Stimulated activated CD8-positive, alpha-beta memory T cell treated with anti-CD3 and anti-CD28 coated beads, Interleukin-15, amount 100 ng/mL, for 24 hours (primary cell): ENCODE results near the gene GTSF1L.
"Not testable (repeated sequence)": the region's sequence is repeated elsewhere in the genome, so short reads cannot be mapped to it uniquely, and the experiment has no call there.

Experiments used
- DNase-seq: peaks from one replicate; pipeline ENCODE4 v3.0.0-alpha.2; 2020; ENCODE audit warnings: low read depth

The GTSF1L gene

DNA sequence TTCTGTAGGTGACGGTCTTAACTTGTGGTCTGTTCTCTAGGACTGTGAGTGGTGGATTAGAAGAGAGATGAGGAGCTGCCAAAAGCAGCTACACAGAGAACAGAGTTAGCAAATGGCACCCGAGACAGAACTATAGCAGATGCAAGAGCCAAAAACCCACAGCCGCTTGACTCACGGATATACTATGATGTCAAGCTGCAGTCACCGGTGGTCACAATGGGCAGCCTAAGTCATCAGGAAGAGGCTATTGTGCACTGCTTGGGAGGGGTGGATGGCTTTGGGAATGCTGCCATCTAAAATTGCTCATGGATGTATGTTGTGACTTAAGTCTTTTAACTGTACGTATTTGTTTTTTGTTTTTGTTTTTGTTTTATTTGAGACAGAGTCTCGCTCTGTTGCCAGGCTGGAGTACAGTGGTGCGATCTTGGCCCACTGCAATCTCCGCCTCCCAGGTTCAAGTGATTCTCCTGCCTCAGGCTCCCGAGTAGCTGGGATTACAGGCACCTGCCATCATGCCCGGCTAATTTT lies at the start of gene GTSF1L:
TSS of gene GTSF1L (minus strand) at position 192 of the 528 bp plus-strand sequence. CDS start 308 bp downstream, outside the sequence.
- DNase-seq = no peak

DNA sequence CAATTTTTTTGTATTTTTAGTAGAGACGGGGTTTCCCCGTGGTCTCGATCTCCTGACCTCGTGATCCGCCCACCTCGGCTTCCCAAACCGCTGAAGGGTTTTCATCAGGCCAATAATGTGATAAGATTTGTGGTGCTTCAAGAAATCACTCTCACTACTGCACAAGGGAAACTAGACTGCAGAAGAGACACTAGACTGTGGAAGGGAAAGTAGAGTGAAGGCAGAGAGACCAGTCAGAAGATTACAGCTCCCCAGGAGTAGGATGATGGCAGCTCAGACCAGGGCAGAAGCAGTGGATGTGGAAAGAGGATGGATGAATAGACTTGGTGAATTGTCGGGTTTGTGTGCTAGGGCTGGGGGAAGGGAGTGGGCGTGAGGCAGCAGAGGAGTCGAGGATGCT lies 48.0 kb upstream of the GTSF1L start:
- no peak for DNase-seq

DNA sequence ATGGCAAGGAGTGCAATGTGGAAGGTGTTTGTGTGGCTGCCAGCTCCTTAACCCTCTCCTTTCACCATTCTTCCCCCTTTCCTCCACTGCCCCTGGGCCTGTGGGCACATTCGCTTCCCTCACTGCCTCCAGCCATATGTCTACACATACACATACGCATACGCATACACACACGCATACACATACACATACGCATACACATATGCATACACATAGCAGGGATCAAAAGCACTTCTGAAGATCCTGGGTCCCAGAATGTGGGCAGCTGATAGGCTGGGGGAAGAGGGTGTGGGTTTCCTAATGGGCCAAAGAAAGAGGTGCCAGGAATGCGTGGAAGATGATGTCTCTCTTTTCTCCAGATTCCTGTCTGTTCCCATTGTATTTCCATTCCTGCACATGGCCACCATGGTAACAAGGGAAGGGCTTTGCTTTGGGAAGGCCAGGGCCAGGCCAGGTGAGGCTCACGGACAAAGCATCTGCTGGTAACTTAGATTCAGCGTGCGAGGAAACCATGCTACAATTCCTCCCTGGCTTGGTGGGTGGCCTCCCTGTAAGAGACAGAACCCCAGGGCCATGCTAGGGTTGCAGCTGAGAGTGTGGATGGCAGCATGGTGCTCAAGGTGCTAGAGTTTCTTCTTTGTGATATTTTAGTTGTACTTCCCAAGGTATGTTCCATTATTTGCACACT lies 44.8 kb upstream of the GTSF1L start:
- no peak for DNase-seq

DNA sequence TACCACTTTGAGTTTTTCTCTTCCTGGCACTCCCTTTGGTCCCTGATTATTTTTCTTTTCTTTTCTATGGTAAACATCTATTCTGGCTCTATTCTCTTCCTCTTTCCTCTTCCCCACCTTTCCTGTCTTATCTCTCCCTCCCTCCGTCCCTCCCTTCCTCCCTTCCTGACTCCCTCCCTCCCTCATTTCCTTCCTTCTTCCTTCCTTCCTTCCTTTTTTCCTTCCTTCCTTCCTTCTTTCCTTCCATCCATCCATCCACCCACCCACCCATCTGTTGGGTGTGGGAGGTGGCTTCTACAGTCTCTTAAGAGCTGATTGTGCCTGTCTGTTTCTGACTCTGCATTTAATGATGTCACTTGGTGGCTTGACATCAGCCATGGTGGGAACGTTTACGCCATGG lies 43.5 kb upstream of the GTSF1L start:
- DNase-seq = no peak

DNA sequence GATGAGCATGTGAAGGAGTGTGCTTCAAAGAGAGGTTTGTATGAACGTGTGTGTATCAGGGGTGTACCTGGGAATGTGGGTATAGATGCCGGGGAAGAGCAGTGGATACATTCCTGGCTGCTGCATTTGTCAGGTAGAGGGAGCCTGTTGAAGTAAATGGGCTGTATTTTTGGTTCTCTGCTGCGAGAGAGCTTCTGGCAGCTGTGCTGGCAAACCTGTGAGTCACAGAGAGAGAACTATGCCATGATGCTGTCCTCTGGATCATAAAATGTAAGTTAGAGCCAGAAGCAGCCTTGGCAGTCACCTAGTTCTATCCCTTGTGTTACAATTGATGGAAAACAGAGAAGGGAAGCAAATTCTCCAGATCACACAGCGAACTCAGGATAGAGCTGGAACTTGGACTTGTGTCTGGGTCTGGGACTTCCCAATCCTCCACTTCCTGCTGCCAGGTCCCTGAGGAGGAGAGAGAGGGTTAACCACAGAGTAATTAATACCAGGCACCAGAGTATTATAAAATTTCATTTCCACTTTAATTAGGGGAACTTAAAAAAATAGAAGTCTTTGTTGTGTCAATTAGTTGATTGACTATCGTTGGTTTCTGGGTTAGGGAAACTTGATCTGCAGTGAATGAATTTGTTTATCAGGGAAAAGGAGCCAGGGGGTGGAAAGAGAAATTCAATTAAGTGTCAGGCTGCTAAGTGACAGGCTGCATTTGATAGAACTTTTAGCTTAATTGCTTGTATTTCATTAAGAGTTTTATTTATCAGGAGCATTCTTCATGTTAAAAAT lies 41.1 kb upstream of the GTSF1L start:
- no peak for DNase-seq

DNA sequence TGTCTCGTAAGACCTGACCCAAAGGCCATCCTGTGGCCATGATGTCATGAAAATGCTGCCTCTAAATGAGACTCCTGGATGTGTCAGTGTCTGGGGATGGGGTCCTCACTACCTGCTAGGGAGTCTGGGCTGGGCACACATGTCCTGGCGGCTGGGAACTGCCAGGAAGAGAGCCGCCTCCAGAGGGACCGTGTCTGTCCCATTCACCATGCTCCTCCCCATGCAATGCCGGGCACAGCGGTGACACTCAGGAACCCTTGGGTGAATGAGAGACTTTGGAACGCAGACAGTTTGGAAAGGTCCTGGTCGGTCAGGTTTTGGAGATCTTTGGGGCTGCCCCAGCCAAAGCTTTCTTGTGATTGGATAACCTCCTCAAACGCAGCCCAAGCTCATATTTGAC lies 40.1 kb upstream of the GTSF1L start:
- no peak for DNase-seq

DNA sequence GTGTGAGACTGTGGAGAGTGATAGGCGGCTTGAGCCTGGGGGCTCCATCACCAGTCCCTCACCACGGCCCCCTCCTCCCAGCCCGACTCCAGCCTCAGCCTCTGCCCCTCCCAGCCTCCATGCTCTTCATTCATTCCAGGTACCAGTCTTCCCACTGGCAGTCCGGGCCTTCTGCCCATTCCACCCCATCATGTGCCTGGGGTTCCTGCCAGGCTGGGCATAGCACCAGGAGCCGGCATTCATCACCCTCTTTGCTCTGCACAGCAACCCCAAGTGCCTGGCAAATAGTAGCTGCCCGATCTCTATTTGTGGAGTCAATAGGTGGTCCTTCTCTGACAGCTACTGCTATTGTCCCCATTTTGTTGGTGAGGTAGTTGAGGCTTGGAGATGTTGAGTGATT lies 39.6 kb upstream of the GTSF1L start:
- DNase-seq = no peak

DNA sequence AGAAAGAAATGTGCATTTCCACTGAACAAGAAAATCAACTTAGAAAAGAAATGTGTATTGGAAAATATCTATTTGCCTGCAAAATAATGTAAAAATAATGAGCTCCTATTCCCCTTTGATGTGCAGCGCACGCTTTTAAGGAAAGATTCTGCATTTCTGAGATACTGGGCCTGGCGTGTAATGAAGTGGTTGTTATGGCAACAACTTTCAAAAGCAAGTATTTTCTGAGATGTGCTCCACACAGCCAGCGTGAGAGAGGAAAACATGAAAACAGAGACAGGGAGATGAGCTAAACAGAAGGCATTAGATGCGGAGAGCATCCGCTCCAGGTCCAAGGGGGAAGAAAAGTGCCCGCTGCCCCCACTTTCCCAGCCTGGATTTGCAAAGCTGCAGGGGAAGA lies 39.1 kb upstream of the GTSF1L start:
- no peak for DNase-seq

DNA sequence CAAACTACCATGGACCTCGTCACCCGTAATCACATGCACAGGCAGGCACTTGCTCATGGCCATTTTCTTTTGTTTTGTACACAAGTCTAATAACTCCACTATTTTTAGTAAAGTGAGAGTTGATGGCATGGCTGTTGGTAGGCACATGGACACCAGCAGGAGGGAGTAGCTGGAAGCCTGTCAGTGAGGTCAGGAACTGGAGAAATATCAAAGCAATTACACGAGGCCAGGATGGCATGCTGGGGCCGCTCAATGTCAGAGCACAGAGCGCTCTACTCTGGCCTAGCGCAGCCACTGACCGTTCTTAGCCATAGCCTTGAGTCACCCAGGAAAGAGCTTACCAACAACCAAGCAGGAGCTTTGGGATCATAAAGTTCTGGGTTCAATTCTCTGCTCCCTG lies 36.1 kb upstream of the GTSF1L start:
- DNase-seq = no peak

DNA sequence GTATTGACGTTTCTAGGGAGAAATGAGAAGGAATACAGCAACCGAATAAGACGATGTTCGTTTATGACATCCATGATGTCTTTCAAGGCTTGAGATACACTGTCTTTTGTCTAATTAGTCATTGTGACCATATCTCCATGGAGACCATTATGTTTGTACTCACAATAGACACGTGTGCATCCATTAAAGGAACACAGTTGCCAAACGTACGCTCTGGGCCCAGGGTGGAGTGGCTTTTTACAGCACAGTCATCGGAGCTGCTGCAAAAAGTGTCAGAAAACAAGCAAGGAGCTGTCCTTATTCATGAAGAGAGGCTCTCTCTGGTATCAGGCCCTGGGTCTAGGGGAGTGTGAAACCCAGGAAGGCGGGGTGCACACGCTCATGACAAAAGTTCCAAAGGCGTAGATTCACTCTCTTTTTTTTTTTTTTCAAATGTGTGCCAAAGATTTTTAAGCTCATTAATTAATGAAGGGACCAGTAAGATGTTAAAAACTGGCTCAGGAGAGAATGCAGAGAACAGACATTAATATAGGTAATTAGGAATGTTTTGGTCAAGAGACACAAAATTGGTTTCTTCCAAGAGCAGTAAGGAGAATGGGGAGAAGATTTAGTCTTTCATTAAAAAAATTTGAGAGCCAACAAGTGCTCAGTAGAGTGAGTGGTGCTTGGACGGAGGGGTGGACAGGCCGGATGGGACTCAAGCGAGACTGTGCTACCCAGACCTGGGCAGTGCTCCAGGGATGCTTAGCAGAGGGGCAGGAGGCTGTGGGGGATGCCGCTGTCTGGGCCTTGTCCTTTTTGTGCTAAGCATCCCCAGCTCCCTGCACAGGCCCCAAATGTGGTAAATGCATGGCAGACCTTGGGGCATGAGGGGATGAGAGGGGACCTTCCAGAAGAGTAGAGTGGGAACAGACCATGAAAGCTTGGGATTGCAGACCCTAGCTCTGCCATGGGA lies 34.9 kb upstream of the GTSF1L start:
- no peak for DNase-seq

DNA sequence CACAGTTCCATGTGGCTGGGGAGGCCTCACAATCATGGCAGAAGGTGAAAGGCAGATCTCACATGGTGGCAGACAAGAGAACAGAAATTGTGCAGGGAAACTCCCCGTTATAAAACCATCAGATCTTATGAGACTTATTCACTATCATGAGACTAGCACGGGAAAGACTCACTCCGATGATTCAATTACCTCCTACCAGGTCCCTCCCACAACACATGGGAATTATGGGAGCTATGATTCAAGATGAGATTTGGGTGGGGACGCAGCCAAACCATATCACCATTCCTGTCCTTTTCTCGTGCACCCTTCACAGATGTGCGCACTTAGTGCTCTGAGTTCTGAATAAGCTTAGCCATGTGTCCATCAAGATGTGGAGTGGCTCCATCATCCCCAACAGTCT lies 31.1 kb upstream of the GTSF1L start:
- not testable (repeated sequence) for DNase-seq

DNA sequence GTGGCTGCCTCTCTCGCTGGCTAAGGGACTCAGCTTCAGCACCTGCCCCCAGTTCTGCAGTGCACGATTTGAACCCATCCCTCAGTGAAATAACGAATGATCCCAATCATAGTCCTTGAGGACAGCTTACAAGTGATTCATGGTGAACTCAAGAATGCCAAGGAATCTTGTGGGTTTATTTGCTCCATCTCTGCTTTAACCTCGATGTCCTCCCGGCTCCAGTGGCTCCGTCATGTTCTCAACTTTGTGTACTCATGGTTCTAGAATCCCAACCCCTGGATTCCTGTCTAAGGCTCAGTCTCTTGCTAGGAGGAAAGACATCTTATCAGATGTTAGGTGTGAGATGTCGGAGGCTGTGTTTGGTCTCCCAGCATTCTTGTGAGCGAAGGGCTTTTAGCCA lies 29.0 kb upstream of the GTSF1L start:
- no peak for DNase-seq

DNA sequence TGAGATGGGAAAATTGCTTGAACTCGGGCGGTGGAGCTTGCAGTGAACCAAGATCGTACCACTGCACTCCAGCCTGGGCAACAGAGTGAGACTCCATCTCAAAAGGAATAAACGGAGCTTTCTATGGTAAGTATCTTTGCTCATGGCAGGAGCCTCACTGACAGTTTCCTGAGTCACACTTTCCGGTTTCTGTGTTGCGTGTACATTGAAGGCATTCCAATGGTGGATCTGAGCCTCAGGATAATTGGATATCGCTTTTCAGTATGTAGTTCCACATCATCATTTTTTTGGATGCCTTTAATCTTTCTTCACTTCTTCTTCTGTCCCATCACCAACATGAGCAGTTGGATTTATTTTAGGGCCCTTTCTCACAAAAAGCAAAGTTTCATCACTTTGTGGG lies 28.6 kb upstream of the GTSF1L start:
- DNase-seq = no peak

DNA sequence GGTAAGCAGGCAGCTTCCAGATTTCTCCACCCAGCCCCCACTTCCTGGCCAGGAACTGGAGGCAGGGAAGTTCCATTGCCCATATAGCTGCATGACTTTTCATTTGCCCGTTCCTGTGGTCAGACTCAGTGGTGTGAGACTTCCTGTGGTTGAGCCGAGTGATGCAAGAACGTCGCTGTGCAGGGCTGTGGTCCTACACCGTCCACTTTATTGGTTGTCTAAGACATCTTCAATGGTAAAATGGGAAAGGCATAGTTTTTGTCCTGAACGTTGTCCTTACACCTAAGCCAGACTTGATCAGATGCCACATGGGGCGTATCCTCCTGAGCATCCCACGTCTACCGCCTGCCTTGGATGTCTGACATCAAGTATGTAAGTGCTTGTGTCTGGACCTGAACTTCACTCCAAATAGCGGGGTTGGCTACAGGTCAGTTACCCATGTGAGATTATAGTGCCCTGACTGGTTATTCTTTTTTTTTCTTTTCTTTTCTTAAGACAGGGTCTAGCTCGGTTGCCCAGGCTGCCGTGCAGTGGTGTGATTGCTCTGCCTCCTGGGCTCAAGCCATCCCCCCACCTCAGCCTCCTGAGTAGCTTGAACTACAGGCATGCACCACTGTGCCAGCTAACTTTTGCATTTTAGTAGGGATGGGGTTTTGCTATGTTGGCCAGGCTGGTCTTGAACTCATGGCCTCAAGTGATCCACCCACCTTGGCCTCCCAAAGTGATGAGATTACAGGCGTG lies 25.9 kb upstream of the GTSF1L start:
- DNase-seq = no peak

DNA sequence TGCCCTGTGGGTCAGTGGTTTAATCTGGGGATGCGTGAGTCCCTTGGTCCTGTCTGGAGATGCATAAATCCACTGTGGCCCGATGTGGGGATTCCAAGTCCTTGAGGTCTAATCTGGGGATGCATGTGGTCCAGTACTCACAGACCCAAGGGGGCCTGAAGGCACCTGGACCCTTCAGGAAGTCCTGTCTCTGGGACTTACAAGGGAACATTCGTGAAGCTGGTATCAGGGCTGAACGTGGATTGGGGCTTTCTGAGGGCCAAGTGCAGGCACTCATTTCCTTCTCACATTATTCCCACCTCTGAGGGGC lies 25.2 kb upstream of the GTSF1L start:
- no peak for DNase-seq

DNA sequence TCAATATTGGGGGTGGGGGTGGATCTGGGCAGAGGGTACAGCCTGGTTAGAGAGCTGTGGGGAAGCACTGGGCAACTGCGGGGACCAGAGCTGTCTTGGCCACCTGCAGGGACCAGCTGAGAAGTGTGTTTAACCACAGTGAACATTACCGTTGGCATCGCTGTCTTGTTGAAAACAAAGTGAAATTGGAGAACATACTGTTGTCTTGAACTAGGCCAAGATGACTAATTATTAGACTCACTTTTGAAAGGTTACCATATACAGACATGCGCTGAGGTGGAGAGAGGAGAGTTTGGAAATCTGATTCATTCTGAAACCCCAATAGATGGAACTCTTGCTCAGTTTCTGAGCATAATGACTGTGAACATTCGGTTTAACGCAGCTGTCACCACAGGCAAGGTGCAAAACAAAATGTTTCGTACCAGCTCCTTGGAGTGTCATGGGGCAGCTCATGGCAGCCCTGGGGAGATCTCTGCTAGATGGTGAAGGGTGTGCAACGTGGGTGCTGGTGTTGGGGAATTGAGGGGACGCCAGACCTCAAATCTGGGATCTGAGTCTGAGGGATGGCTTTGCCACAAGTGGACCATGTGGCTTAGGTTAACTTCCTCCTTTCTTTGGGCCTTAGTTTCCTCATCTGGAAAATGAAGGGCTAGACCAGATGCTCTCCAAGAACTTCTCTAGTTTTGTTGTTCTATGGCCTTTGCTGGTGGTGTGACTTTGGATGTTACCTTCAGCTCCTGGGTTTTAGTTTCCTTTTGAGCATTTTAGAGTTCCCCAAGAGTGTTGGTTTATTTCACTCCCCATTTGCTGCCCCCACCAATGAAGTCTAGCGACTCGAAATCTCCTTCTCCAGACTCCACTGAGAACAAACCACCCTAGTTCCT lies 24.6 kb upstream of the GTSF1L start:
- DNase-seq = no peak

DNA sequence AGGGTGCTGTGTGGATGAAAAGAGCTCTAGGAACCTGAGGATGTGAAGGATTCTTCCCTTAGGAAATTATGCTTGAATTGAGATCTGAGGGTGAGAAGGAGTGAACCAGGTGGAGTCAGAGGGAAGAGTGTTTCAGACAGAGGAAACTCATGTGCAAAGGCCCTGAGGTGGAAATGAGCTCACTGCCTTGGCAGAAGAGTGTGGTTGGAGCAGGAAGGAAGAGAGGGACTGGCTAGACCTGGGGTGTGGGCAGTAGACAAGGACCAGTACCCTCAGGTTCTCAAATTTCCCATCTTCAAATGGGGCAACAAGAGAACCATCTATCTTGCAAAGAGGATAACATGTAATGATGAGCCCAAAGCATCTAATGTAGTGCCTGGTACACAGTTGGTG lies 24.0 kb upstream of the GTSF1L start:
- DNase-seq = no peak

DNA sequence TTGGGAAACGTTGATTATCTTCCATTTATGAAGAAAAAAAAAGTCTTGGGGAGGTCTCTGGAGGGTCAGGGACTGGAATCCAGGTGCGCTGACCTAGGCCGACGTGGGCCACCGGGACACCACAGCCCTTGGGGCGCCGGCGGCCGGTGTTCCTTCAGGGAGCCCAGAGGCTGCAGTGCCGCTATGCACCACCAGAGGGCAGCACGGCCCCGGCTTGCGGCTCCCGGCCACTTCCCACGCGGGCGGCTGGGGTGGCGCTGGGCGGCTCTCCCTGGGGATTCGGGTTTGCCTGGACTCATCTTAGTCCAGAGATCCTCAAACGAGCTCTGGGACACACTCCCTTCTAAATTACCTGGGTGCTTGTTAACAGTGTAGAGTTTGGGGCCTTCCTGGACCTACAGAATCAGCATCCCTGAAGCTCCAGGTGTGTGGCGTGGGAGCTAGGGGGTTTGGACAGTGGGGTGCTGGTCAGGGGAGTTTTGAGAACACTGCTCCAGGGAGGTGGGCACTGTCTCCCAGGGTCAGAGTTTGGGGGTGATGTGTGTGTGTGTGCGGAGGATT lies 23.0 kb upstream of the GTSF1L start:
- DNase-seq = peak; percentile 97

DNA sequence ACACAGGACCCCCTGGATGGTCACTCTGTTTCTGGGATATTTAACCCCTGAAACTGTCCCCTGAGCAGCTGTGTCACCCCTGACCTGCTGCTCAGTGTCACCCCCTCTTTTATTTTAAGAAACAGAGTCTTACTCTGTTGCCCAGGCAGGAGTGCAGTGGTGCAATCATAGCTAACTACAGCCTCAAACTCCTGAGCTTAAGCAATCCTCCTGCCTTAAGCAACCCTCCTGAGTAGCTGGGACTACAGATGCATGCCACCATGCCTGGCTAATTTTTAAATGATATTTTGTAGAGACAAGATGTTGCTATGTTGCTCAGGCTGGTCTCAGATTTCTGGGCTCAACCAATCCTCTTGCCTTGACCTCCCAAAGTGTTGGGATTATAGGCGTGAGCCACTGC lies 21.5 kb upstream of the GTSF1L start:
- no peak for DNase-seq

DNA sequence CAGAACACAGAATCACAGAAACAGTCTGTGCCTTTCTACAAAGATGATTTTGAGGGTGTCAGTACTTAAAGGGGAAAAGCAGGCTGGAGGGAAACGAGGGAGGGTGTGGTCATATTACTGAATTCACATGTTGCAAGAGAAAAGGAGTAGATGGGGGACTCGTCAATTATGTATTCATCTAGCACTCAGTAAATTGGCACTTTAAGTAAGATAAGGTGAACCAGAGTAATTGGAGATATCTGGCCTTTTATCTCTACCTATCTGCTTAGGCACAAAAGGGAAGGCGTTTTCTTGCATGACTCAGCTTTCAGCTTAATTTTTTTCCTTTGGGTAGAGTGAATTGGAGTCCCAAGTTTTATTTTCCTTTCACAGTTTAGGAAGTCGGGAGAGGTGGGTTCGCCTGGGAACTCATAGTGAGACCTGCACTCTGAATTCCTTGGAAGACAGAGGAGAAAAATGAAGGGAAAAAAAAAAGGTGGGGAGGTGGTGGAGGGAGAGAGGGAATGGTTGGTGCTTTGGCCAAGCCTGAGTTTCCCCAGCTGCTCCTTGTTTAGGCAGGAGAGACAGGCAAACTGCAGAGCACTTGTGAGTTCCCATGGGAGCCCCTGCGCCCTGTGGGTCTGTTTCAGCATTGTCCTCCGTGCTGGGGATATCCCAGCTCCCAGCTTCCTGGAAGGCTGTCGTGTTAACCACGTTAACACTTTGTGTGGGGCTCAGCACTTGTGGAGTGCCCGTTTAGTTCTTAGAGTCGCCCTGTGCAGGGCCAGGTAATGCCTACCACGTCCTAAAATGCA lies 19.7 kb upstream of the GTSF1L start:
- no peak for DNase-seq
